ENCODE data around the gene TSSC4. TPM values are rescaled to one million over a fixed set of nuclear protein-coding genes. Genes with fewer than 3 reads are reported as not detected.

Gene TSSC4
- total RNA-seq, 1 donor from 2014 or later = 37.6 TPM

DNA sequence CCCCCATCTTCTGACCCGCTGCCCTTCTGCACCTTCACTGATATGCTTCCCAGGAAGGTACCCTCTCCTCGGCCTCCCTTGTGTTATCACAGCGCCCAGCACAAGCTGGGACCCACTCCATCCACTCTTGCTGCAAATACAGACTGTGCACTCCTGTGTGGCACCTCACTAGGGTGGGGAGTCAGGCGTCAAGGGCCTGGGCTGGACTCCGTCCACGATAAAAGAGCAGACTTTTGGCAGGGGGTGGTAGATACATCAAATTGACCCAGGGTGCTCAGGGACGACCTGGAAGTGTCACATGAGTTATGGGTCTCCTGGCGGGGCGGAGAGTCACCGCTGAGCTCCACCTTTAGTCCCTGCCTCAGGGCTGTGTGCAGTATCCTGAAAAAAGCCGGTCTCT lies 42.9 kb downstream of the TSSC4 start:
- TF ChIP-seq POLR2A (IDR thresholded peaks at IDR 0.05) (no peak), POLR2AphosphoS5 (IDR thresholded peaks at IDR 0.05; ENCODE audit: insufficient read depth in 1 of 2, low read depth in 1 of 2) (no peak)
- TF ChIP-seq, protein P1, sequence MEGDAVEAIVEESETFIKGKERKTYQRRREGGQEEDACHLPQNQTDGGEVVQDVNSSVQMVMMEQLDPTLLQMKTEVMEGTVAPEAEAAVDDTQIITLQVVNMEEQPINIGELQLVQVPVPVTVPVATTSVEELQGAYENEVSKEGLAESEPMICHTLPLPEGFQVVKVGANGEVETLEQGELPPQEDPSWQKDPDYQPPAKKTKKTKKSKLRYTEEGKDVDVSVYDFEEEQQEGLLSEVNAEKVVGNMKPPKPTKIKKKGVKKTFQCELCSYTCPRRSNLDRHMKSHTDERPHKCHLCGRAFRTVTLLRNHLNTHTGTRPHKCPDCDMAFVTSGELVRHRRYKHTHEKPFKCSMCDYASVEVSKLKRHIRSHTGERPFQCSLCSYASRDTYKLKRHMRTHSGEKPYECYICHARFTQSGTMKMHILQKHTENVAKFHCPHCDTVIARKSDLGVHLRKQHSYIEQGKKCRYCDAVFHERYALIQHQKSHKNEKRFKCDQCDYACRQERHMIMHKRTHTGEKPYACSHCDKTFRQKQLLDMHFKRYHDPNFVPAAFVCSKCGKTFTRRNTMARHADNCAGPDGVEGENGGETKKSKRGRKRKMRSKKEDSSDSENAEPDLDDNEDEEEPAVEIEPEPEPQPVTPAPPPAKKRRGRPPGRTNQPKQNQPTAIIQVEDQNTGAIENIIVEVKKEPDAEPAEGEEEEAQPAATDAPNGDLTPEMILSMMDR (IDR thresholded peaks at IDR 0.05) = no peak
- H3K27ac ChIP-seq = no peak overlapping the region
- no peak for DNase-seq (ENCODE audit: extremely low spot score in 2 of 2)
- H3K27me3 ChIP-seq = peaks cover 8% of the 10 kb centered on the region
- H3K36me3 ChIP-seq = no peaks in the 10 kb centered on the region
- no peak overlapping the region for H3K4me3 ChIP-seq
- no peaks in the 10 kb centered on the region for H3K9me3 ChIP-seq
- peaks cover 17% of the 10 kb centered on the region for H3K4me1 ChIP-seq
- intact Hi-C loops (cut with DNase I) = no loop called here

DNA sequence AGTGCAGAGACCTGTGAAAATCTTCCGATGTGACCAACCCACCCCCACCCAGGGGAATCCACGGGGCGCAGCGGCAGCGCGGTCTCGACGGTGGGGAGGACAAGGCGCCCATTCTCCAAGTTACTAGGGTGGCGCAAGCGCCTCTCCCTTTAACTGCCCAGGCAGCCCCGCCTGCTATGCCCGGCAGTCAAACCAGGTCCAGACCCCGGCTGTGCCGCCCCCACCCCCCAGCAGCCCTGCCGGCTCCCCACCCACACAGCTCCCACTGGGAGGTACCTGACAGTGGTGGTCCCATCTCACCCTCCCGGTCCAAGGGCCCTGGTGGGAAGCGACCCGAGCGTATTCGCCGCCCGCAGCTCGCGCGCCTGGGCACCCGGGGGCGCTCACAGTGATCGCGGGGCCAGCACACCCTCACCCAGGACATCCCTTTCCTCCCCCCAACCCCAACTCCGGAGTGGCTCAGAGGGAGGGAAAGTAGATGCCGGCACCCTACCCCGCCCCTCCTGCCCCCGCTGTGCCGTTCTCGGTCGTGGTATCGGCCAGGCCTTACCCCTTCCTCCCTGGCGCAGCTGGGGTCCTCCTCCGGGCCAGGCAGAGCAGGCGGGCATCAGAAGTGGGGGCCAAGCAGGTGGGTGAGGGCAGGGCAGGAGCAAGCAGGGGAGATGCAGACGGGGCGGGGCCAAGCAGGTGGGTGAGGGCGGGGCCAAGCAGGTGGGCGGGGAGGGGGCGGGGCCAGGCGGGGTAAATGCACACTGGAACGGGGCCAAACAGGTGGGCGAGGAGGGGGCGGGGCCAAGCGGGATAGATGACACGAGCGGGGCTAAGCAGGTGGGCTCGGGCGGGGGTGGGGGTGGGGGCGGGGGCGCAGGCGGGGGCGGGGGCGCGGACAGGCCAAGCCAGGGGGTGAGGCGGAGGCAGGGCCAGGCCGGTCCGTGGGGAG lies 43.6 kb downstream of the TSSC4 start, which contains the start of gene TRPM5:
TRPM5 (minus strand) TSS at position 634 of the 940 bp plus-strand sequence. CDS start 21,478 bp downstream, outside the sequence.
- Histone ChIP-seq H3K4me1 (peaks cover 17% of the 10 kb centered on the region), H3K36me3 (no peaks in the 10 kb centered on the region), H3K27me3 (peaks cover 8% of the 10 kb centered on the region), H3K27ac (no peak within 1 kb of the TSS), H3K9me3 (no peaks in the 10 kb centered on the region), H3K4me3 (peak within 1 kb of the TSS; percentile 29 to 50)
- no peak for DNase-seq (ENCODE audit: extremely low spot score in 2 of 2)
- intact Hi-C loops (cut with DNase I) = no loop called here
- TF ChIP-seq, protein P1 (IDR thresholded peaks at IDR 0.05) = no peak
- no peak for TF ChIP-seq POLR2A (IDR thresholded peaks at IDR 0.05)
- TF ChIP-seq POLR2AphosphoS5 (IDR thresholded peaks at IDR 0.05; ENCODE audit: insufficient read depth in 1 of 2, low read depth in 1 of 2) = no peak

DNA sequence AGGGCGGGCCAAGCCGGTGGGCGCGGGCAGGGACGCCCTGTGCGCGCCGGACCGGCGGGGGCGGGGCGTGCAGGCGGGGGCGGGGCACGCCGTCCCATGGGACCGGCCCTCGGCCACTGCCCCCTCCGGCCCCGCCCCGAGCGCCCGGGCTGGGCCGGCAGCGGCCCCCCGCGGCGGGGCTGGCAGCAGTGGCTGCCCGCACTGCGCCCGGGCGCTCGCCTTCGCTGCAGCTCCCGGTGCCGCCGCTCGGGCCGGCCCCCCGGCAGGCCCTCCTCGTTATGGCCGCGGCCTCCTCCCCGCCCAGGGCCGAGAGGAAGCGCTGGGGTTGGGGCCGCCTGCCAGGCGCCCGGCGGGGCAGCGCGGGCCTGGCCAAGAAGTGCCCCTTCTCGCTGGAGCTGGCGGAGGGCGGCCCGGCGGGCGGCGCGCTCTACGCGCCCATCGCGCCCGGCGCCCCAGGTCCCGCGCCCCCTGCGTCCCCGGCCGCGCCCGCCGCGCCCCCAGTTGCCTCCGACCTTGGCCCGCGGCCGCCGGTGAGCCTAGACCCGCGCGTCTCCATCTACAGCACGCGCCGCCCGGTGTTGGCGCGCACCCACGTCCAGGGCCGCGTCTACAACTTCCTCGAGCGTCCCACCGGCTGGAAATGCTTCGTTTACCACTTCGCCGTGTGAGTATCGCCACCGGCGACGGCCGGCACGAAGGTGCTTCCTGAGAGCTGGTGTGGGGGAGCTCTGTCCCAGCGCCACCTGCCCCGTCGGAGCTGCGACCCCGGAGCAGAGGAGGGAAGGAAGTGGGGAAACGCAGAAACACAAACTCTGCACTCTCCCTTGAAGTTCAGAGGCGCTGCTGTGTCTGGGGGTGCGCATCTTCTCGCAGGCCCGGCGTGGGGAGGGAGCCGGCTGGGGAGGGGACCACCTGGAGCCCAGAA lies 44.5 kb downstream of the TSSC4 start, which contains the start of gene KCNQ1:
KCNQ1 (plus strand) TSS at position 188 of the 925 bp plus-strand sequence; CDS start at position 279, 91 bp downstream.
- intact Hi-C loops (cut with DNase I) = no loop called here
- no peak within 1 kb of the TSS for H3K27ac ChIP-seq
- H3K9me3 ChIP-seq = no peaks in the 10 kb centered on the region
- H3K27me3 ChIP-seq = peaks cover 8% of the 10 kb centered on the region
- no peak for DNase-seq (ENCODE audit: extremely low spot score in 2 of 2)
- peaks cover 17% of the 10 kb centered on the region for H3K4me1 ChIP-seq
- TF ChIP-seq, protein P1 (IDR thresholded peaks at IDR 0.05) = no peak
- no peak for TF ChIP-seq POLR2A (IDR thresholded peaks at IDR 0.05)
- no peak for TF ChIP-seq POLR2AphosphoS5 (IDR thresholded peaks at IDR 0.05; ENCODE audit: insufficient read depth in 1 of 2, low read depth in 1 of 2)
- H3K4me3 ChIP-seq = peak within 1 kb of the TSS; percentile 29 to 50
- H3K36me3 ChIP-seq = no peaks in the 10 kb centered on the region

DNA sequence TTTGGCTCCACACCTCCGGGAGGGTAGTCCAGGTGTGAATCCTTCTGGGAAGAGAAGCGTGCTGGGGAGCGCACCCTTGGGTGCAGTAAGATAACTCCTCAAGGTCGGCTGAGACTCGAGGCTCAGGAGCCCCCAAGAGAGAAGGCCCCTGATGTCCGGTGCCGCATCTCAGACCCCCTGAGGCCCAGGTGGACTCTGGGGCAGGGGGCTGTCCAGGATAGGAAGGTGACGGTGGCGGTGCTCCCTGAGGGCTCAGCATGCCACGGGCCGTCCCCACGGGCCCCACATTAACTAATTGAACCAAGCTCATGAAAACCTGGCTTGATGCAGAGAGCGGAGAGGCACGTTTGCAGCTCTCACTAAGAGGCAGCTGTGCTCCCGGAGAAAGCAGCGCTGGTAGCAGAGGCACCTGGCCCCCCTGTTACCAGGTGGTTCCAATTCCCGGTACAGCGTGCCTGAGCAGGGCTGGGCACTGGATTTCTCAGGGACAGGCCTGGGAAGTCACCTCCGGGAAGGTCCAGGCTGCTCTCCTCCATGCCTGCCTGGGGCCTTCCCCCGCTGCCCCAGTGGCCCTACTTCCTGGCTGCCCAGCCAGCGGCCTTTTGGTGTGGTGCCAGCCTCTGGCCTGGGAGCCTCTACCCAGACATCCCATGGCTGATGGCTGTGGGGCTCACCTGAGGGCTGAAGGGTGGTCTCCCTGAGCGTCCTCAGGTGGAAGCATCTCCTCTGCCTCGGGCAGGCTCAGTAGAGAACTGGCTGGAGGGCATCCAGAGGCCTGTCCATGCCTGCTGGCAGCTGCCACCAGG lies 45.4 kb downstream of the TSSC4 start:
- H3K36me3 ChIP-seq = no peaks in the 10 kb centered on the region
- H3K9me3 ChIP-seq = no peaks in the 10 kb centered on the region
- peak overlapping the region; percentile 29 to 50 for H3K4me3 ChIP-seq
- H3K4me1 ChIP-seq = peaks cover 17% of the 10 kb centered on the region
- intact Hi-C loops (cut with DNase I) = no loop called here
- no peak overlapping the region for H3K27ac ChIP-seq
- DNase-seq (ENCODE audit: extremely low spot score in 2 of 2) = no peak
- TF ChIP-seq POLR2A (IDR thresholded peaks at IDR 0.05) = no peak
- TF ChIP-seq POLR2AphosphoS5 (IDR thresholded peaks at IDR 0.05; ENCODE audit: insufficient read depth in 1 of 2, low read depth in 1 of 2) = no peak
- TF ChIP-seq, protein P1 (IDR thresholded peaks at IDR 0.05) = no peak
- peaks cover 8% of the 10 kb centered on the region for H3K27me3 ChIP-seq
